ENCODE data around the gene SDK2.

DNA sequence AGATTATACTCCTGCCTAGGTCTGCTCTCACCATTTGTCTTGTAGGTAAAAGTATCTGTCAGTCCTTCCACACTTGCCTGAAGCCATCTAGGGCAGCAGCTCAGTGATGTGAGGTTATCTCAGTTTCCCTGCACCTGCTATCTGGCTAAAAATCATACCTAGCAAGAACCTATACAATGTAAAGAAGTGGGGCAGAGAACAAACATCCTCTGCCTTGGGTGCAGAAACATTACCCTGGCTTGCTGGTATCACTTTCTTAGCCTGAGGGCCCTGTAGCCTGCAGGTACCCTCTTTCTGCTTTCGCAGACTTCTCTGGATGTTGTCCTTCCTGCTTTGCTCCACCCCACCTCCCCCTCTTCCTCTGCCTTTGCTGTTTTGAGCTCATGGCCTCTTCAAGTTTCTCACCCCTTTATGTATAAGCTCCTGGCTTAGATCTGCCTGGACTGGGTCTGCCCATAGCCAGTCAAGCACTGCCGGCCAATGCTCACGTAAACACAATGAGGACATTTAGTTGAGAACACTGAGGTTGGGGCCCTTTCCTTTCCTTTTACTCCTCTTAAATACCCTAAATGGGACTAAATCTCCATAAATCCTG, 8.7 kb upstream of the SDK2 start:
- TF ChIP-seq, protein P1, sequence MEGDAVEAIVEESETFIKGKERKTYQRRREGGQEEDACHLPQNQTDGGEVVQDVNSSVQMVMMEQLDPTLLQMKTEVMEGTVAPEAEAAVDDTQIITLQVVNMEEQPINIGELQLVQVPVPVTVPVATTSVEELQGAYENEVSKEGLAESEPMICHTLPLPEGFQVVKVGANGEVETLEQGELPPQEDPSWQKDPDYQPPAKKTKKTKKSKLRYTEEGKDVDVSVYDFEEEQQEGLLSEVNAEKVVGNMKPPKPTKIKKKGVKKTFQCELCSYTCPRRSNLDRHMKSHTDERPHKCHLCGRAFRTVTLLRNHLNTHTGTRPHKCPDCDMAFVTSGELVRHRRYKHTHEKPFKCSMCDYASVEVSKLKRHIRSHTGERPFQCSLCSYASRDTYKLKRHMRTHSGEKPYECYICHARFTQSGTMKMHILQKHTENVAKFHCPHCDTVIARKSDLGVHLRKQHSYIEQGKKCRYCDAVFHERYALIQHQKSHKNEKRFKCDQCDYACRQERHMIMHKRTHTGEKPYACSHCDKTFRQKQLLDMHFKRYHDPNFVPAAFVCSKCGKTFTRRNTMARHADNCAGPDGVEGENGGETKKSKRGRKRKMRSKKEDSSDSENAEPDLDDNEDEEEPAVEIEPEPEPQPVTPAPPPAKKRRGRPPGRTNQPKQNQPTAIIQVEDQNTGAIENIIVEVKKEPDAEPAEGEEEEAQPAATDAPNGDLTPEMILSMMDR (conservative IDR thresholded peaks at IDR 0.05 in 1 of 2, IDR thresholded peaks at IDR 0.05 in 1 of 2; ENCODE audit: extremely low read depth in 1 of 2, insufficient read depth in 1 of 2, low read depth in 1 of 2, low read length in 2 of 2): no peak
- TF ChIP-seq EZH2 (IDR thresholded peaks at IDR 0.05; ENCODE audit: borderline replicate concordance, low read length): no peak
